MM.1S (cell line): ENCODE measurements around the gene GDPGP1.

Experiments used
- CTCF ChIP-seq: fragments of 300-600 bp; sonication (generic); IDR thresholded peaks from 2 replicates; pipeline ENCODE4 v1.5.1; 2016; ENCODE audit warnings: antibody characterized with exemption, low read length, mixed read lengths
- EZH2 ChIP-seq: fragments of 300-600 bp; sonication (generic); optimal IDR thresholded peaks from 2 replicates; pipeline ENCODE3; 2017; ENCODE audit warnings: low read depth, mild to moderate bottlenecking, antibody characterized with exemption, low read length, mixed read lengths
- EZH2phosphoT487 ChIP-seq: fragments of 300-600 bp; sonication (generic); IDR thresholded peaks from 2 replicates; pipeline ENCODE4 v1.6.1; 2018; ENCODE audit warnings: antibody characterized with exemption, low read length

GRCh38 chr15:90249203-90249863, 15.3 kb downstream of the GDPGP1 start, which contains the start of gene TTLL13:
- TF ChIP-seq CTCF (no peak), EZH2 (no peak), EZH2phosphoT487 (no peak)
